Measurements from ENCODE around the gene RNF150.

- TF ChIP-seq CTCF (IDR thresholded peaks at IDR 0.05) (no peak), POLR2A (IDR thresholded peaks at IDR 0.05) (no peak), POLR2AphosphoS5 (IDR thresholded peaks at IDR 0.05) (no peak)
Observed at GRCh38 chr4:141011901-141012315, 121.4 kb downstream of the RNF150 start.
